ENCODE data around the gene GLYATL1. TPM values are rescaled to one million over a fixed set of nuclear protein-coding genes. Genes with fewer than 3 reads are reported as not detected.
A peak's percentile ranks its signal among the peaks of the same experiment; 100 is the strongest.

GLYATL1 gene
- total and polyA plus RNA-seq, 10 of the 15 experiments (the other 5 are each of a cell fraction or from before 2014, with no cell fraction given): not detected

GRCh38 chr11:58905721-58906547 lies 33.4 kb upstream of the GLYATL1 start:
- peaks cover 0 to 10% of the 10 kb centered on the region in 2 experiments for H3K27me3 ChIP-seq (replicated peaks in 1 of 2; ENCODE audit: control insufficient read depth in 2 of 2, insufficient read depth in 2 of 2, low read length in 1 of 2)
- no peak overlapping the region for H3K9ac ChIP-seq (ENCODE audit: control insufficient read depth, insufficient read depth, low read length)
- ChIA-PET CTCF (interaction anchor here (1.6 kb wide), 1 partner anchor 152 kb away, joined by 3 read pairs; no protein-coding TSS in a partner anchor), POLR2A (no interaction called here), RAD21 (ENCODE audit: unreplicated experiment) (no interaction called here), SMC1A (ENCODE audit: uncharacterized antibody, unreplicated experiment) (no interaction called here)
- in situ Hi-C loops (cut with MboI) (no loop called here), intact Hi-C loops (cut with micrococcal nuclease; ENCODE audit: unreplicated experiment) (no loop called here)
- H4K20me1 ChIP-seq (ENCODE audit: control insufficient read depth, insufficient read depth): no peaks in the 10 kb centered on the region
- DNase-seq (ENCODE audit: low read depth, low spot score) (no peak), ATAC-seq (no peak), FAIRE-seq (no peak)
- H2AFZ ChIP-seq (ENCODE audit: control insufficient read depth, low read depth, low read length): no peak overlapping the region
- no peak overlapping the region for H3K4me2 ChIP-seq (ENCODE audit: control insufficient read depth, insufficient read depth)
- H3K36me3 ChIP-seq (ENCODE audit: control insufficient read depth in 2 of 2, insufficient read depth in 2 of 2, low read length in 1 of 2): no peaks in the 10 kb centered on the region
- 43% methylated on average over 25 of the region's 33 CpGs for WGBS (ENCODE audit: insufficient coverage, insufficient replicate concordance, low lambda C conversion rate, missing lambda C conversion rate)
- H3K4me1 ChIP-seq (ENCODE audit: control insufficient read depth, insufficient read depth, low read length): no peaks in the 10 kb centered on the region; the same call in 1 of the 2 replicates
- no peaks in the 10 kb centered on the region; the same call in 2 of the 3 replicates for H3K9me3 ChIP-seq (replicated peaks; ENCODE audit: control insufficient read depth, insufficient read depth, low read length)
- no peak overlapping the region for H3K4me3 ChIP-seq
- H3K27ac ChIP-seq (ENCODE audit: control insufficient read depth, insufficient read depth): no peak overlapping the region
- TF ChIP-seq KLF5 (IDR thresholded peaks at IDR 0.05; ENCODE audit: partially characterized antibody) (no peak), NFYB (IDR thresholded peaks at IDR 0.05; ENCODE audit: insufficient read depth, low read depth, low read length) (0 out of 2 replicates have a peak, but pooled peaks have one; percentile 17)
- BruUV-seq (replicated peaks): no TSS peak
- no peaks in the 10 kb centered on the region for H3K79me2 ChIP-seq (ENCODE audit: control insufficient read depth, insufficient read depth, low read length)

- Histone ChIP-seq H3K27me3 (replicated peaks in 1 of 2; ENCODE audit: control insufficient read depth in 2 of 2, insufficient read depth in 2 of 2, low read length in 1 of 2) (peaks cover 0 to 10% of the 10 kb centered on the region in 2 experiments), H3K4me2 (ENCODE audit: control insufficient read depth, insufficient read depth) (no peak overlapping the region), H3K9me3 (replicated peaks; ENCODE audit: control insufficient read depth, insufficient read depth, low read length) (no peaks in the 10 kb centered on the region; the same call in 2 of the 3 replicates), H2AFZ (ENCODE audit: control insufficient read depth, low read depth, low read length) (no peak overlapping the region), H3K4me1 (ENCODE audit: control insufficient read depth, insufficient read depth, low read length) (no peaks in the 10 kb centered on the region; the same call in 1 of the 2 replicates), H3K4me3 (no peak overlapping the region), H3K79me2 (ENCODE audit: control insufficient read depth, insufficient read depth, low read length) (no peaks in the 10 kb centered on the region), H4K20me1 (ENCODE audit: control insufficient read depth, insufficient read depth) (no peaks in the 10 kb centered on the region), H3K36me3 (ENCODE audit: control insufficient read depth in 2 of 2, insufficient read depth in 2 of 2, low read length in 1 of 2) (no peaks in the 10 kb centered on the region), H3K9ac (ENCODE audit: control insufficient read depth, insufficient read depth, low read length) (no peak overlapping the region), H3K27ac (ENCODE audit: control insufficient read depth, insufficient read depth) (no peak overlapping the region)
- FAIRE-seq (no peak), ATAC-seq (peak; percentile 52), DNase-seq (ENCODE audit: low read depth, low spot score) (no peak)
- in situ Hi-C loops (cut with MboI) (no loop called here), intact Hi-C loops (cut with micrococcal nuclease; ENCODE audit: unreplicated experiment) (no loop called here)
- RAD21 ChIA-PET (ENCODE audit: unreplicated experiment): no interaction called here
- no TSS peak for BruUV-seq (replicated peaks)
- 7% methylated on average over 3 of the region's 3 CpGs for WGBS (ENCODE audit: insufficient coverage, insufficient replicate concordance, low lambda C conversion rate, missing lambda C conversion rate)
- POLR2A ChIA-PET: no interaction called here
- SMC1A ChIA-PET (ENCODE audit: uncharacterized antibody, unreplicated experiment): no interaction called here
- TF ChIP-seq E2F8 (IDR thresholded peaks at IDR 0.05; ENCODE audit: low read depth, partially characterized antibody) (no peak), GABPA (IDR thresholded peaks at IDR 0.05; ENCODE audit: low read depth) (0 out of 2 replicates have a peak, but pooled peaks have one; percentile 33), SPI1 (IDR thresholded peaks at IDR 0.05; ENCODE audit: borderline replicate concordance, insufficient read depth, low read depth, low read length) (peak; percentile 76)
- CTCF ChIA-PET: interaction anchor here (0.7 to 1.6 kb wide), 3 partner anchors 18 to 151 kb away, joined by 3 to 5 read pairs (median 3); no protein-coding TSS in a partner anchor
These were observed 31.5 kb upstream of the GLYATL1 start for GRCh38 chr11:58907780-58908179.
